B cell (primary cell): ENCODE measurements around the gene MYO9B. TPM values are rescaled to one million over a fixed set of nuclear protein-coding genes. Genes with fewer than 3 reads are reported as not detected.
A peak's percentile ranks its signal among the peaks of the same experiment; 100 is the strongest.
"Not testable (repeated sequence)": the region's sequence is repeated elsewhere in the genome, so short reads cannot be mapped to it uniquely, and the experiment has no call there.

ENCODE experiments used
- ATAC-seq: fragments of 200-7000 bp; cut with Tn5 transposase; one replicate; pipeline ENCODE4 v1.10.0; 2021; ENCODE audit warnings: low read depth, mild to moderate bottlenecking, moderate number of reproducible peaks, moderate library complexity
- CTCF ChIA-PET: fragments of 350-600 bp; sonication (Branson Sonifier 250); formaldehyde crosslinking; loops from one replicate; lab custom pipeline; 2021; ENCODE audit warnings: antibody characterized with exemption, inconsistent platforms; lab: Charles Lee
- POLR2A ChIA-PET: fragments of 350-600 bp; sonication (Branson Sonifier 250); formaldehyde crosslinking; loops from one replicate; lab custom pipeline; 2021; ENCODE audit warnings: antibody characterized with exemption; lab: Charles Lee
- DNase-seq: peaks from one replicate; pipeline ENCODE4 v3.0.0; 2013
- H2AFZ ChIP-seq: 2 replicates; pipeline ENCODE4 v1.6.1; 2012; ENCODE audit warnings: mild to moderate bottlenecking, low read depth, low read length; ENCODE audit not compliant: insufficient read depth, poor library complexity, severe bottlenecking
- H3K27ac ChIP-seq, 2 donors: 1 replicate in 1 of 2; 2 replicates in 1 of 2; pipeline ENCODE4 v1.5.1; 2012 to 2013; ENCODE audit warnings: low read length in 2 of 2, mild to moderate bottlenecking in 2 of 2, moderate library complexity in 1 of 2
- H3K27me3 ChIP-seq, 4 experiments: fragments of 200-600 bp in 1 of 4; sonication (generic) in 1 of 4; replicated peaks in 1 of 4; 1 replicate in 2 of 4; 2 replicates in 2 of 4; pipeline versions ENCODE4 v1.6.1 to v1.7.0; 2013 to 2016; ENCODE audit warnings: low read length in 3 of 4, mild to moderate bottlenecking in 2 of 4, mixed read lengths in 1 of 4, moderate library complexity in 1 of 4; ENCODE audit not compliant: insufficient read depth in 4 of 4, control insufficient read depth in 3 of 4; ENCODE audit errors: control extremely low read depth in 1 of 4
- H3K36me3 ChIP-seq, 2 experiments: replicated peaks in 1 of 2; 1 replicate in 1 of 2; 2 replicates in 1 of 2; pipeline versions ENCODE4 v1.6.1 to v1.7.1; 2013; ENCODE audit warnings: low read length in 1 of 2; ENCODE audit not compliant: insufficient read depth in 2 of 2, control insufficient read depth in 1 of 2; ENCODE audit errors: control extremely low read depth in 1 of 2, extremely low read depth in 1 of 2
- H3K4me1 ChIP-seq, 2 donors: fragments of 200-600 bp in 1 of 2; sonication (generic) in 1 of 2; 1 replicate in 1 of 2; 2 replicates in 1 of 2; pipeline versions ENCODE4 v1.5.1 to v1.6.1; 2013 to 2017; ENCODE audit warnings: low read length in 2 of 2; ENCODE audit not compliant: control insufficient read depth in 2 of 2, insufficient read depth in 2 of 2
- H3K4me2 ChIP-seq: replicated peaks from 2 replicates; pipeline ENCODE3; 2012; ENCODE audit warnings: mild to moderate bottlenecking, low read depth, low read length; ENCODE audit not compliant: poor library complexity, severe bottlenecking
- H3K4me3 ChIP-seq, 5 experiments: fragments of 200-600 bp in 1 of 5; sonication (generic) in 1 of 5; 1 replicate in 3 of 5; 2 replicates in 2 of 5; pipeline versions ENCODE4 v1.5.1 to v1.7.0; 2011 to 2016; ENCODE audit warnings: low read length in 4 of 5, mild to moderate bottlenecking in 4 of 5, low read depth in 2 of 5, control low read depth in 1 of 5, moderate library complexity in 1 of 5; ENCODE audit not compliant: insufficient read depth in 1 of 5; ENCODE audit errors: control extremely low read depth in 1 of 5, extremely low read depth in 1 of 5
- H3K79me2 ChIP-seq: fragments of 200-600 bp; sonication (generic); one replicate; pipeline ENCODE4 v1.6.0; 2016; ENCODE audit warnings: low read length; ENCODE audit not compliant: control insufficient read depth, insufficient read depth
- H3K9ac ChIP-seq: fragments of 200-600 bp; sonication (generic); 2 replicates; pipeline ENCODE4 v1.6.1; 2017; ENCODE audit warnings: mild to moderate bottlenecking, low read length, moderate library complexity
- H3K9me3 ChIP-seq, 3 donors: one replicate each; pipeline versions ENCODE4 v1.6.1 to v1.7.1; 2013; ENCODE audit warnings: low read length in 2 of 3; ENCODE audit not compliant: control insufficient read depth in 2 of 3, insufficient read depth in 1 of 3; ENCODE audit errors: control extremely low read depth in 1 of 3
- H4K20me1 ChIP-seq: 2 replicates; pipeline ENCODE4 v1.6.0; 2012; ENCODE audit warnings: mild to moderate bottlenecking, low read length; ENCODE audit not compliant: insufficient read depth, control insufficient read depth, poor library complexity, severe bottlenecking
- H3K27ac Mint-ChIP-seq: one replicate; pipeline ENCODE4 v1.8.0; 2021; ENCODE audit warnings: mixed read lengths
- H3K27me3 Mint-ChIP-seq: one replicate; pipeline ENCODE4 v1.8.0; 2021; ENCODE audit warnings: mixed read lengths
- H3K4me1 Mint-ChIP-seq: one replicate; pipeline ENCODE4 v1.8.0; 2021; ENCODE audit warnings: mixed read lengths
- H3K4me3 Mint-ChIP-seq: one replicate; pipeline ENCODE4 v1.8.0; 2021; ENCODE audit warnings: mixed read lengths
- H3K9me3 Mint-ChIP-seq: one replicate; pipeline ENCODE4 v1.8.0; 2022; ENCODE audit warnings: mixed read lengths; ENCODE audit not compliant: insufficient read depth
- EZH2 ChIP-seq: IDR thresholded peaks from 2 replicates; pipeline ENCODE4 v1.6.1; 2012; ENCODE audit warnings: borderline replicate concordance, low read depth, mild to moderate bottlenecking, moderate library complexity, low read length; ENCODE audit not compliant: insufficient read depth, poor library complexity, severe bottlenecking
- WGBS: methylation state at CpG from one replicate; pipeline ENCODE4 v1.1.5; 2013; ENCODE audit warnings: missing lambda C conversion rate; ENCODE audit not compliant: insufficient coverage; 5-methylcytosine and 5-hydroxymethylcytosine counted together
- intact Hi-C: fragments of 100-400 bp; cut with micrococcal nuclease; formaldehyde crosslinking; loops from one replicate; pipeline ENCODE4 v1.10.0; 2022
- polyA plus RNA-seq: library from polyadenylated mRNA; depleted of rRNA; stranded (reverse); fragments of >200 nt; gene quantifications from 2 replicates; pipeline ENCODE4 v1.2.3, GENCODE V29; 2012
- total RNA-seq, 2 donors: library from RNA; stranded (reverse); fragments of 120-200 nt in 1 of 2; gene quantifications; 1 replicate in 1 of 2; 2 replicates in 1 of 2; pipeline versions ENCODE4 v1.2.3 to v1.2.4, GENCODE V29; 2013 to 2022
- TF ChIP-seq, protein P1 (sequence below): fragments of 200-600 bp; IDR thresholded peaks from one replicate; pipeline ENCODE4 v1.8.0; 2022; ENCODE audit warnings: antibody characterized with exemption, mild to moderate bottlenecking

Gene MYO9B
- total and polyA plus RNA-seq, 2 donors (not counting 1 experiment from before 2014, with no cell fraction given), result 256 to 273 TPM

DNA sequence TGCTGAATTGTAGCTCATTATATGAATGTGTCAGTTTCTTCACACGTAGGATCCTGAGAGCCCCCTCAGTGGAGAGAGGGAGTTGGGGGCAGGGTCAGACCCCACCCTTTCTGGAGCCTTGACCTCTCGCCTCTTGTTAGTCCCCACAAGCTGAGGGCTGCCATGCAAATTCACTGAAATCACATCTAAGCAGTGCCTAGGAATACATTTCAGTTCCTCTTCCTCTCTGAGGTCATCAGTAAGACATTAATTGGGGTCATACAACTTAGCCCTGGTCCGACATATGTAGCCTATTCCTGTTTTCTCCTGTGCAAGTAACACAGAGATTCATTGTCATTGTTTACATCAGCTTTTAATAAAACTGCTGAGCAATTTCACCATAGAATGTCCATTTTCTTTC is 30.0 kb downstream of the MYO9B start:
- H3K27ac ChIP-seq, result peak overlapping the region; percentile 51 to 56
- TF ChIP-seq EZH2, result no peak
- TF ChIP-seq, protein P1, sequence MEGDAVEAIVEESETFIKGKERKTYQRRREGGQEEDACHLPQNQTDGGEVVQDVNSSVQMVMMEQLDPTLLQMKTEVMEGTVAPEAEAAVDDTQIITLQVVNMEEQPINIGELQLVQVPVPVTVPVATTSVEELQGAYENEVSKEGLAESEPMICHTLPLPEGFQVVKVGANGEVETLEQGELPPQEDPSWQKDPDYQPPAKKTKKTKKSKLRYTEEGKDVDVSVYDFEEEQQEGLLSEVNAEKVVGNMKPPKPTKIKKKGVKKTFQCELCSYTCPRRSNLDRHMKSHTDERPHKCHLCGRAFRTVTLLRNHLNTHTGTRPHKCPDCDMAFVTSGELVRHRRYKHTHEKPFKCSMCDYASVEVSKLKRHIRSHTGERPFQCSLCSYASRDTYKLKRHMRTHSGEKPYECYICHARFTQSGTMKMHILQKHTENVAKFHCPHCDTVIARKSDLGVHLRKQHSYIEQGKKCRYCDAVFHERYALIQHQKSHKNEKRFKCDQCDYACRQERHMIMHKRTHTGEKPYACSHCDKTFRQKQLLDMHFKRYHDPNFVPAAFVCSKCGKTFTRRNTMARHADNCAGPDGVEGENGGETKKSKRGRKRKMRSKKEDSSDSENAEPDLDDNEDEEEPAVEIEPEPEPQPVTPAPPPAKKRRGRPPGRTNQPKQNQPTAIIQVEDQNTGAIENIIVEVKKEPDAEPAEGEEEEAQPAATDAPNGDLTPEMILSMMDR, result no peak
- H3K27me3 ChIP-seq, result no peaks in the 10 kb centered on the region
- intact Hi-C loops, result no loop called here
- H2AFZ ChIP-seq, result no peak overlapping the region
- H3K4me2 ChIP-seq, result peak overlapping the region; percentile 60
- peak; percentile 64 for DNase-seq
- ChIA-PET CTCF (interaction anchor here (0.5 to 1.4 kb wide), 7 partner anchors 10 to 99 kb away, joined by 3 to 6 read pairs (median 4); no protein-coding TSS in a partner anchor), POLR2A (interaction anchor here (0.6 kb wide), 1 partner anchor 8 kb away, joined by 3 read pairs; no protein-coding TSS in a partner anchor)
- ATAC-seq, result peak; percentile 16
- peak overlapping the region; percentile 77 for H3K4me3 Mint-ChIP-seq
- peak overlapping the region in 1 of 5 experiments; percentile 37 for H3K4me3 ChIP-seq
- H3K4me1 ChIP-seq, result peaks cover 67 to 87% of the 10 kb centered on the region in 2 donors
- H3K79me2 ChIP-seq, result peaks cover 84% of the 10 kb centered on the region
- peaks cover 45% of the 10 kb centered on the region for H4K20me1 ChIP-seq
- 13% methylated on average over 2 of the region's 3 CpGs for WGBS
- peaks cover 0 to 16% (median 5%) of the 10 kb centered on the region in 3 donors for H3K9me3 ChIP-seq
- H3K27me3 Mint-ChIP-seq, result no peaks in the 10 kb centered on the region
- H3K9ac ChIP-seq, result no peak overlapping the region
- peaks cover 79% of the 10 kb centered on the region for H3K4me1 Mint-ChIP-seq
- H3K9me3 Mint-ChIP-seq, result no peaks in the 10 kb centered on the region
- H3K36me3 ChIP-seq, result peaks cover 4 to 42% of the 10 kb centered on the region in 2 experiments
- H3K27ac Mint-ChIP-seq, result peak overlapping the region; percentile 92

DNA sequence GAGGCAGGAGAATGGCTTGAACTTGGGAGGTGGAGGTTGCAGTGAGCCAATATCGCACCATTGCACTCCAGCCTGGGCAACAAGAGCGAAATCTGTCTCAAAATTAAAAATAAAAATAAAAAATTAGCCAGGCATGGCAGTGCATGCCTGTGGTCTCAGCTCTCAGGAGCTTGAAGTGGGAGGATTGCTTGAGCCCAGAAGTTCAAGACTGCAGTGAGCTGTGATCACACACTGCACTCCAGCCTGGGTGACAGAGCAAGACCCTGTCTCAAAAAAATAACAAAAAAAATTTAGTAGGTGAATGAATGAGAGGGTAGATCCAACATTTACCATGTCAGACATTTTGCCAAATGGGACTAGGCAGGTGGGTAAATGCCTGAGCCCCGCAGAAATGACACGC is 31.4 kb downstream of the MYO9B start:
- H3K36me3 ChIP-seq, result peaks cover 4 to 39% of the 10 kb centered on the region in 2 experiments
- H3K27me3 ChIP-seq, H3K27me3 Mint-ChIP-seq, H3K9ac ChIP-seq, intact Hi-C loops, H3K4me3 ChIP-seq, DNase-seq, ATAC-seq, H2AFZ ChIP-seq, POLR2A ChIA-PET, H3K9me3 Mint-ChIP-seq: not testable (repeated sequence)
- peaks cover 86% of the 10 kb centered on the region for H3K4me1 Mint-ChIP-seq
- H3K4me2 ChIP-seq, result peak overlapping the region; percentile 40
- WGBS, result 100% methylated on average over 2 of the region's 4 CpGs
- peak overlapping the region; percentile 72 for H3K4me3 Mint-ChIP-seq
- peaks cover 45% of the 10 kb centered on the region for H4K20me1 ChIP-seq
- H3K27ac ChIP-seq, result peak overlapping the region; percentile 18 to 56
- H3K4me1 ChIP-seq, result peaks cover 80 to 93% of the 10 kb centered on the region in 2 donors
- CTCF ChIA-PET, result interaction anchor here (0.6 kb wide), 1 partner anchor 104 kb away, joined by 4 read pairs; no protein-coding TSS in a partner anchor
- peaks cover 0 to 16% (median 5%) of the 10 kb centered on the region in 3 donors for H3K9me3 ChIP-seq
- H3K27ac Mint-ChIP-seq, result peak overlapping the region; percentile 92
- H3K79me2 ChIP-seq, result peaks cover 82% of the 10 kb centered on the region
